Measurements from ENCODE around the gene UGT1A10. TPM values are rescaled to one million over a fixed set of nuclear protein-coding genes. Genes with fewer than 3 reads are reported as not detected.

UGT1A10 gene
- total RNA-seq, 1 experiment from 2014 or later: not detected

- H2BK15ac ChIP-seq (ENCODE audit: low read depth, low read length): no peak overlapping the region
- no peak overlapping the region for H2BK5ac ChIP-seq (ENCODE audit: insufficient read length, low read length)
- no peak overlapping the region for H4K5ac ChIP-seq (ENCODE audit: insufficient read length, low read depth, low read length)
- H2BK20ac ChIP-seq (ENCODE audit: low read depth, low read length, poor library complexity, severe bottlenecking): no peak overlapping the region
- WGBS (ENCODE audit: extremely low coverage, insufficient read length, low lambda C conversion rate): no CpG with 5 or more reads among the region's 1 CpG
- H3K4me3 Mint-ChIP-seq: no peak overlapping the region
- no peak overlapping the region for H2BK12ac ChIP-seq (ENCODE audit: insufficient read length, low read depth, low read length)
- DNase-seq: no peak
- no peaks in the 10 kb centered on the region for H3K36me3 Mint-ChIP-seq (ENCODE audit: insufficient read depth in 1 of 3, low read depth in 3 of 3)
- H3K27me3 Mint-ChIP-seq (ENCODE audit: low read depth): peaks cover 15% of the 10 kb centered on the region
- H2AK5ac ChIP-seq (ENCODE audit: insufficient read length, low read length): no peak overlapping the region
- H3K18ac ChIP-seq (ENCODE audit: insufficient read length, low read depth, low read length): no peak overlapping the region
- no peaks in the 10 kb centered on the region for H3K9me3 ChIP-seq (ENCODE audit: control insufficient read depth, low read depth, low read length)
- no peak overlapping the region for H2BK120ac ChIP-seq (ENCODE audit: low read depth, low read length, poor library complexity, severe bottlenecking)
- no peak overlapping the region for H4K8ac ChIP-seq (replicated peaks; ENCODE audit: insufficient read length, low read depth, low read length)
- H3K4me2 ChIP-seq (ENCODE audit: insufficient read depth, insufficient read length, low read length): no peak overlapping the region
- no peak overlapping the region for H4K91ac ChIP-seq (ENCODE audit: insufficient read length, low read depth, low read length)
- H3K9me3 Mint-ChIP-seq: no peaks in the 10 kb centered on the region
- H3K4me1 ChIP-seq (ENCODE audit: insufficient read depth, low read length): no peaks in the 10 kb centered on the region; the same call in 1 of the 2 replicates
- no peak overlapping the region for H2AFZ ChIP-seq (ENCODE audit: low read length)
- no peaks in the 10 kb centered on the region for H3K27me3 ChIP-seq (ENCODE audit: insufficient read depth, low read length)
- H3K27ac Mint-ChIP-seq: no peak overlapping the region
- H3K23ac ChIP-seq (ENCODE audit: insufficient read length, low read depth, low read length): no peak overlapping the region
- H3K14ac ChIP-seq (ENCODE audit: insufficient read depth, low read length): no peak overlapping the region
- no peaks in the 10 kb centered on the region for H3K79me2 ChIP-seq (ENCODE audit: insufficient read depth, low read length)
- H3T11ph ChIP-seq (ENCODE audit: low read length): no peak overlapping the region
- no peak overlapping the region for H3K56ac ChIP-seq (ENCODE audit: insufficient read length, low read depth, low read length)
- H3K4ac ChIP-seq (ENCODE audit: low read depth, low read length): no peak overlapping the region
- no peaks in the 10 kb centered on the region for H4K20me1 ChIP-seq (ENCODE audit: control insufficient read depth, insufficient read depth, insufficient read length)
- no peak overlapping the region for H3K9ac ChIP-seq (ENCODE audit: extremely low read depth, insufficient read length, low read length)
- H3K27ac ChIP-seq (ENCODE audit: insufficient read length, low read depth, low read length): no peak overlapping the region
- no peaks in the 10 kb centered on the region for H3K23me2 ChIP-seq (ENCODE audit: insufficient read length, low read depth, low read length, poor library complexity, severe bottlenecking)
- H3K4me1 Mint-ChIP-seq: peaks cover 2 to 5% of the 10 kb centered on the region in 2 experiments; a peak in 3 of 4 replicates
- no peaks in the 10 kb centered on the region for H3K79me1 ChIP-seq (ENCODE audit: insufficient read depth, low read depth, low read length, poor library complexity, severe bottlenecking)
- no peak for TF ChIP-seq CTCF (conservative IDR thresholded peaks at IDR 0.05)
Measured at GRCh38 chr2:233674314-233674713, 38.1 kb downstream of the UGT1A10 start.
